ENCODE results near the gene ERLEC1. TPM values are rescaled to one million over a fixed set of nuclear protein-coding genes. Genes with fewer than 3 reads are reported as not detected.

Gene ERLEC1
- total RNA-seq, 2 donors from 2014 or later: 33.4 to 38.4 TPM

GRCh38 chr2:53802617-53803151, 15.8 kb downstream of the ERLEC1 start:
- Histone ChIP-seq H3K4me1 (ENCODE audit: control insufficient read depth, insufficient read depth, low read length) (no peaks in the 10 kb centered on the region), H3K4me3 (ENCODE audit: low read length) (no peak overlapping the region), H3K9me3 (ENCODE audit: control insufficient read depth, low read length) (no peaks in the 10 kb centered on the region), H3K27ac (ENCODE audit: low read depth, low read length) (no peak overlapping the region), H3K27me3 (ENCODE audit: control insufficient read depth, insufficient read depth, low read length, poor library complexity, severe bottlenecking) (no peaks in the 10 kb centered on the region), H3K9ac (ENCODE audit: extremely low read depth, low read length, poor library complexity, severe bottlenecking) (no peak overlapping the region), H3K36me3 (ENCODE audit: control insufficient read depth, insufficient read depth, low read length) (peaks cover 79% of the 10 kb centered on the region)
- Mint-ChIP-seq H3K27me3 (ENCODE audit: insufficient read depth) (no peaks in the 10 kb centered on the region), H3K9me3 (no peaks in the 10 kb centered on the region), H3K4me1 (peaks cover 9% of the 10 kb centered on the region), H3K36me3 (ENCODE audit: low read depth) (peaks cover 32% of the 10 kb centered on the region), H3K4me3 (no peak overlapping the region), H3K27ac (no peak overlapping the region)
- DNase-seq: no peak
- 86 to 87% methylated on average over 7 of the region's 7 CpGs for WGBS, 2 experiments (ENCODE audit: insufficient coverage in 1 of 2, insufficient read length in 1 of 2)
- no peak for TF ChIP-seq CTCF (conservative IDR thresholded peaks at IDR 0.05)

- Mint-ChIP-seq H3K27me3 (ENCODE audit: insufficient read depth) (no peaks in the 10 kb centered on the region), H3K27ac (peak overlapping the region; percentile 64), H3K36me3 (ENCODE audit: low read depth) (peaks cover 63% of the 10 kb centered on the region), H3K9me3 (no peaks in the 10 kb centered on the region), H3K4me3 (no peak overlapping the region), H3K4me1 (no peaks in the 10 kb centered on the region)
- Histone ChIP-seq H3K4me3 (ENCODE audit: low read length) (no peak overlapping the region), H3K36me3 (ENCODE audit: control insufficient read depth, insufficient read depth, low read length) (peaks cover 80% of the 10 kb centered on the region), H3K9ac (ENCODE audit: extremely low read depth, low read length, poor library complexity, severe bottlenecking) (no peak overlapping the region), H3K4me1 (ENCODE audit: control insufficient read depth, insufficient read depth, low read length) (no peaks in the 10 kb centered on the region), H3K9me3 (ENCODE audit: control insufficient read depth, low read length) (no peaks in the 10 kb centered on the region), H3K27ac (ENCODE audit: low read depth, low read length) (no peak overlapping the region), H3K27me3 (ENCODE audit: control insufficient read depth, insufficient read depth, low read length, poor library complexity, severe bottlenecking) (no peaks in the 10 kb centered on the region)
- 95% methylated on average over 2 of the region's 3 CpGs; no CpG with 5 or more reads in 1 of the 2 experiments for WGBS, 2 experiments (ENCODE audit: insufficient coverage in 1 of 2, insufficient read length in 1 of 2)
- DNase-seq: no peak
- TF ChIP-seq CTCF (conservative IDR thresholded peaks at IDR 0.05): no peak
Measured at GRCh38 chr2:53811601-53812000, 24.8 kb downstream of the ERLEC1 start.

- no peak for DNase-seq
- no peak overlapping the region for H3K4me3 ChIP-seq (ENCODE audit: low read length)
- Mint-ChIP-seq H3K4me3 (no peak overlapping the region), H3K36me3 (ENCODE audit: low read depth) (peaks cover 58% of the 10 kb centered on the region), H3K27ac (no peak overlapping the region), H3K27me3 (ENCODE audit: insufficient read depth) (no peaks in the 10 kb centered on the region), H3K4me1 (no peaks in the 10 kb centered on the region), H3K9me3 (no peaks in the 10 kb centered on the region)
- no peak overlapping the region for H3K27ac ChIP-seq (ENCODE audit: low read depth, low read length)
- TF ChIP-seq CTCF (conservative IDR thresholded peaks at IDR 0.05): no peak
- H3K9ac ChIP-seq (ENCODE audit: extremely low read depth, low read length, poor library complexity, severe bottlenecking): no peak overlapping the region
- no peaks in the 10 kb centered on the region for H3K27me3 ChIP-seq (ENCODE audit: control insufficient read depth, insufficient read depth, low read length, poor library complexity, severe bottlenecking)
- H3K4me1 ChIP-seq (ENCODE audit: control insufficient read depth, insufficient read depth, low read length): no peaks in the 10 kb centered on the region
- H3K36me3 ChIP-seq (ENCODE audit: control insufficient read depth, insufficient read depth, low read length): peaks cover 80% of the 10 kb centered on the region
- H3K9me3 ChIP-seq (ENCODE audit: control insufficient read depth, low read length): no peaks in the 10 kb centered on the region
Measured at GRCh38 chr2:53813151-53813550, 26.3 kb downstream of the ERLEC1 start.

All from endodermal cell (in vitro differentiated cells).